Keratinocyte (primary cell): Measurements from ENCODE around the gene ACADVL.

Experiments
- CTCF ChIP-seq, 3 experiments: IDR thresholded peaks in 1 of 3; conservative IDR thresholded peaks in 1 of 3; optimal IDR thresholded peaks in 1 of 3; 2 replicates in 2 of 3; 3 replicates in 1 of 3; pipeline versions ENCODE3 to v1.5.1; 2011; ENCODE audit warnings: low read length in 3 of 3, mild to moderate bottlenecking in 3 of 3, moderate library complexity in 2 of 3, control low read depth in 1 of 3, inconsistent platforms in 1 of 3; ENCODE audit not compliant: insufficient read depth in 2 of 3; ENCODE audit errors: extremely low read depth in 1 of 3
- EZH2 ChIP-seq: IDR thresholded peaks from one replicate; pipeline ENCODE4 v1.6.1; 2012; ENCODE audit warnings: inconsistent platforms, mild to moderate bottlenecking, low read length, moderate library complexity

DNA sequence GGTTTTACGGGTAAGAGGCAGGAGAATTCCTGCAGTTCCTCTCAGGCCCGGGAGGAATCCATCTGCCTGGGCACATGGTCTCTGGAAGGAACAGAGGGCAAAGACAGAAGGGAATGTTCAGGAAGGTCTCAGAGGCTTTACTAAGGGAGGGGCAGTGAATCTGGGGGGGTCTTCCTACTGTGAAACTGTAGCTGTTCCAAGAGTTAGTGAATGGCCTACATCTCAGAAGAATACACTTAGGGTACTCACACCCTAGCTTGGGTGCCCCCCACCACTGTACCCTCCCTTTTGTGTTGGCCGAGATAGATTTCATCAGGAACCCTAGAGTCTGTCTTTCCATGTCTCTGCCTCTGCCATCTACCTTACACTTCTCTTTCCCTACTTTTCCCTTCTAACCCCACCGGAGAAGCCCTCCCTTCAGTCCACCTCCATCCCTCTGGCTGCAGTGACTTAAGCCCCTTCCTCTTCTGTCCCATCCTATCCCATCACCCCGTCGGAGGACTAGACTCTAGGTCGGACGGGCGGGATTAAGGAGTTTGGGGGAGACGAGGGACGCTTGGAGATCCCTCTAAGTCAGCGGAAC, 418 bp upstream of the ACADVL start:
- TF ChIP-seq CTCF (optimal IDR thresholded peaks at IDR 0.05 in 1 of 3, IDR thresholded peaks at IDR 0.05 in 1 of 3, conservative IDR thresholded peaks at IDR 0.05 in 1 of 3; ENCODE audit: extremely low read depth in 1 of 3, insufficient read depth in 2 of 3, low read length in 3 of 3) (no peak), EZH2 (no peak)
